ENCODE measurements around the gene CACHD1. TPM values are rescaled to one million over a fixed set of nuclear protein-coding genes. Genes with fewer than 3 reads are reported as not detected.

Gene CACHD1
- total RNA-seq, 1 donor from 2014 or later, result 4.3 TPM

DNA sequence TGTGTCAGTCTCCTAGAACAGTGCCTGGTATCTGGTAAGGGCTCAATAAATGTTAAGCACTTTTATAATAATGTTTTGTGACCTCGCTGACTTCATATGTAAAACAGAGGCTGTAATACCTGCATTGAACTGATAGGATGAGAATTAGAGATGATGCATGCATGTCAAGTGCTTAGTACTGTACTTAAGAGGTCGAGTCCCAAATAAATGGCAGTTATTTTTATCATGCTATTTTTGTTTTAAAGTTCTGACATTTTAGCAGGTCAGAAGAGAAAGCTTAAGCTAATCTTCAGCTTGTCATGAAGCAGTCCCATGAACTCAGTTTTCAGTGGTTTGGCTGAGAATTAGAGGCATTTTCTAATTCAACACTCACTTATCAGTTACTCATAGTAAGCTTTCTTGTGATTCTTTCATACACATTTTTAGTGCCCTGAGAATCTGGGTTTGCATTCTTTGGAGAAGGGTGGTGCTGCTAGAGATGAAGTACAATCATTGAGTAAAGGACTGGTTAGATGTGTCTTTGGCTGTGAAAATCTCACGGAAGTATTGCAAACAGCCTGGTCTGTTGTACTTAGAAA is 199.3 kb downstream of the CACHD1 start:
- intact Hi-C loops (cut with DNase I), result no loop called here
- TF ChIP-seq CTCF (IDR thresholded peaks at IDR 0.05), result no peak

DNA sequence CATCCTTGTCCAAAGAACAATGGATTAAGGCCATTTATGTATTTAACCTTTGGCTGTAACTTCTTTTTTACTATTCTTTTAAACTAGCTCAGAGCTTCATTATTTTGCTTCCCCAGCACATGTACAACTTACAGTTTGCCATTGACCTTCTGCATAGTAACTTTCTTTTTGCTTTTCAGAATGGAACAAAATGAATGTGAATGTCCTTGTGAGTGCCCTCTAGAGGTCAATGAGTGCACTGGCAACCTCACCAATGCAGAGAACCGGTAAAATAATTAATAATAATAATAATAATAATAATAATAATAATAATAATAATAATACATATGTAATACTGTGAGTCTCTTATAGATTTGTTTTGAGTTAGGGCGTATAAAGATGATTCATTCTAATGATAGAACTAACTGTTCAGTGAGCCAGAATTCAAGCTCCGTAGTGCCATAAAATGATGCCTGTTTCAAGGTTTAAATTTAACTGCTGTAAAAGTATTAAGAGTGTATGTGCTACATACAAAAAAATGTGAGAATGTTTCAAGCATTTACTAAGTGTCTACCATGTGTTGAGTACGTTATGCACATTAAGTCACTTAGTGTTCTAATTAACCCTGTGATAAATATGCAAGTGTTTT is 205.9 kb downstream of the CACHD1 start:
- no peak for DNase-seq (ENCODE audit: low spot score in 2 of 2)
- no peaks in the 10 kb centered on the region for H3K9me3 ChIP-seq
- peaks cover 0 to 4% of the 10 kb centered on the region in 2 donors for H3K36me3 ChIP-seq
- H3K4me1 ChIP-seq, result no peaks in the 10 kb centered on the region
- no peak overlapping the region for H3K27ac ChIP-seq
- no peak overlapping the region for H3K4me3 ChIP-seq
- intact Hi-C loops (cut with DNase I), result loop anchor here (5.0 kb wide), 1 partner anchor 204 kb away; the partner anchor contains the start of gene CACHD1
- TF ChIP-seq CTCF (IDR thresholded peaks at IDR 0.05), result peak; percentile 17 to 76 (median 69)
- H3K27me3 ChIP-seq, result no peaks in the 10 kb centered on the region

More for the DNA sequence above, 199.3 kb downstream of the CACHD1 start:
- no peaks in the 10 kb centered on the region for H3K9me3 ChIP-seq
- H3K27ac ChIP-seq, result no peak overlapping the region
- no peaks in the 10 kb centered on the region for H3K27me3 ChIP-seq
- H3K4me3 ChIP-seq, result no peak overlapping the region
- DNase-seq (ENCODE audit: low spot score in 2 of 2), result no peak
- no peaks in the 10 kb centered on the region for H3K4me1 ChIP-seq
- H3K36me3 ChIP-seq, result peaks cover 0 to 2% of the 10 kb centered on the region in 2 donors

GRCh38 chr1:64676386-64676785 is 206.5 kb downstream of the CACHD1 start:
- intact Hi-C loops (cut with DNase I), result loop anchor here (5.0 kb wide), 1 partner anchor 204 kb away; the partner anchor contains the start of gene CACHD1
- peaks cover 0 to 4% of the 10 kb centered on the region in 2 donors for H3K36me3 ChIP-seq
- DNase-seq (ENCODE audit: low spot score in 2 of 2), result no peak
- no peak overlapping the region for H3K27ac ChIP-seq
- no peaks in the 10 kb centered on the region for H3K27me3 ChIP-seq
- H3K4me3 ChIP-seq, result no peak overlapping the region
- no peaks in the 10 kb centered on the region for H3K9me3 ChIP-seq
- H3K4me1 ChIP-seq, result no peaks in the 10 kb centered on the region
- TF ChIP-seq CTCF (IDR thresholded peaks at IDR 0.05), result no peak

GRCh38 chr1:64677532-64677931 is 207.6 kb downstream of the CACHD1 start:
- intact Hi-C loops (cut with DNase I), result loop anchor here (5.0 kb wide), 1 partner anchor 205 kb away; the partner anchor contains the start of gene CACHD1
- H3K9me3 ChIP-seq, result no peaks in the 10 kb centered on the region
- no peaks in the 10 kb centered on the region for H3K27me3 ChIP-seq
- TF ChIP-seq CTCF (IDR thresholded peaks at IDR 0.05), result no peak
- H3K4me3 ChIP-seq, result no peak overlapping the region
- H3K27ac ChIP-seq, result no peak overlapping the region
- H3K4me1 ChIP-seq, result no peaks in the 10 kb centered on the region
- DNase-seq (ENCODE audit: low spot score in 2 of 2), result no peak
- H3K36me3 ChIP-seq, result peaks cover 7 to 12% of the 10 kb centered on the region in 2 donors

- Histone ChIP-seq H3K27me3 (no peaks in the 10 kb centered on the region), H3K9me3 (no peaks in the 10 kb centered on the region), H3K4me3 (no peak overlapping the region), H3K27ac (no peak overlapping the region), H3K36me3 (peaks cover 7 to 14% of the 10 kb centered on the region in 2 donors), H3K4me1 (no peaks in the 10 kb centered on the region)
- no peak for DNase-seq (ENCODE audit: low spot score in 2 of 2)
- intact Hi-C loops (cut with DNase I), result loop anchor here (2.0 to 5.0 kb wide), 2 partner anchors 206 to 410 kb away; partner anchors contain the start of gene CACHD1
- TF ChIP-seq CTCF (IDR thresholded peaks at IDR 0.05), result no peak
Measured at GRCh38 chr1:64678366-64678765, 208.4 kb downstream of the CACHD1 start.

Data from ascending aorta (tissue), 2 donors.